Hepatocyte (in vitro differentiated cells): ENCODE data around the gene NEB. TPM values are rescaled to one million over a fixed set of nuclear protein-coding genes. Genes with fewer than 3 reads are reported as not detected.

Experiments used
- DNase-seq: peaks from one replicate; pipeline ENCODE4 v3.0.0-alpha.2; 2016; ENCODE audit warnings: low spot score
- H2AFZ ChIP-seq: fragments of 200-600 bp; sonication (generic); 2 replicates; pipeline ENCODE4 v1.6.0; 2016; ENCODE audit warnings: antibody characterized with exemption, mild to moderate bottlenecking
- H3K27ac ChIP-seq: fragments of 200-600 bp; sonication (generic); 2 replicates; pipeline ENCODE4 v1.5.1; 2016; ENCODE audit warnings: mild to moderate bottlenecking
- H3K27me3 ChIP-seq: fragments of 200-600 bp; sonication (generic); 2 replicates; pipeline ENCODE4 v1.6.1; 2016
- H3K36me3 ChIP-seq: fragments of 200-600 bp; sonication (generic); replicated peaks from 2 replicates; pipeline ENCODE4 v1.5.1; 2016; ENCODE audit warnings: low read depth; ENCODE audit not compliant: insufficient read depth
- H3K4me1 ChIP-seq: fragments of 200-600 bp; sonication (generic); 2 replicates; pipeline ENCODE4 v1.5.1; 2016; ENCODE audit warnings: mild to moderate bottlenecking, moderate library complexity; ENCODE audit not compliant: insufficient read depth
- H3K4me2 ChIP-seq: fragments of 200-600 bp; sonication (generic); 2 replicates; pipeline ENCODE4 v1.6.0; 2016
- H3K4me3 ChIP-seq: fragments of 200-600 bp; sonication (generic); 2 replicates; pipeline ENCODE4 v1.5.1; 2016; ENCODE audit warnings: mild to moderate bottlenecking
- H3K79me2 ChIP-seq: fragments of 200-600 bp; sonication (generic); 2 replicates; pipeline ENCODE4 v1.6.0; 2017; ENCODE audit warnings: mild to moderate bottlenecking
- H3K9me2 ChIP-seq: fragments of 200-600 bp; sonication (generic); replicated peaks from 2 replicates; pipeline ENCODE4 v1.6.0; 2017; ENCODE audit warnings: mild to moderate bottlenecking; ENCODE audit not compliant: insufficient read depth
- H3K9me3 ChIP-seq: fragments of 200-600 bp; sonication (generic); 2 replicates; pipeline ENCODE4 v1.5.1; 2016; ENCODE audit warnings: low read depth, mild to moderate bottlenecking
- H4K20me1 ChIP-seq: fragments of 200-600 bp; sonication (generic); 2 replicates; pipeline ENCODE4 v1.6.0; 2016; ENCODE audit warnings: mild to moderate bottlenecking; ENCODE audit not compliant: insufficient read depth, poor library complexity, severe bottlenecking
- CTCF ChIP-seq: fragments of 200-600 bp; sonication (generic); IDR thresholded peaks from 2 replicates; pipeline ENCODE4 v1.5.1; 2016; ENCODE audit warnings: antibody characterized with exemption, mild to moderate bottlenecking; ENCODE audit not compliant: poor library complexity
- EZH2 ChIP-seq: fragments of 200-600 bp; sonication (generic); IDR thresholded peaks from 2 replicates; pipeline ENCODE4 v1.6.1; 2016; ENCODE audit warnings: antibody characterized with exemption, mild to moderate bottlenecking, borderline replicate concordance
- EZH2phosphoT487 ChIP-seq: fragments of 200-600 bp; sonication (generic); IDR thresholded peaks from one replicate; pipeline ENCODE4 v1.6.1; 2018; ENCODE audit warnings: antibody characterized with exemption, mild to moderate bottlenecking, low read depth, moderate library complexity; ENCODE audit not compliant: unreplicated experiment, severe bottlenecking
- WGBS: methylation state at CpG from one replicate; pipeline ENCODE4 v1.1.6; 2016; ENCODE audit warnings: low lambda C conversion rate; ENCODE audit errors: missing lambda C conversion rate; 5-methylcytosine and 5-hydroxymethylcytosine counted together
- polyA plus RNA-seq: library from polyadenylated mRNA; unstranded; fragments of >200 nt; fragmentation: Nextera tagmentation; extraction: Ambion mirVana; gene quantifications from 2 replicates; pipeline ENCODE4 v1.2.1, GENCODE V29; 2016
- total RNA-seq: library from RNA; depleted of rRNA; stranded (reverse); fragments of >200 nt; gene quantifications from 2 replicates; pipeline ENCODE4 v1.2.3, GENCODE V29; 2014

Gene NEB
- total and polyA plus RNA-seq, 2 experiments from 2014 or later, result 0.75 to 2.2 TPM

- no peaks in the 10 kb centered on the region for H3K9me3 ChIP-seq
- no peak overlapping the region for H3K4me3 ChIP-seq
- H3K36me3 ChIP-seq, result no peaks in the 10 kb centered on the region
- H4K20me1 ChIP-seq, result no peaks in the 10 kb centered on the region
- no peak for DNase-seq
- H3K79me2 ChIP-seq, result no peaks in the 10 kb centered on the region
- TF ChIP-seq EZH2phosphoT487 (no peak), CTCF (no peak), EZH2 (no peak)
- H3K9me2 ChIP-seq, result no peaks in the 10 kb centered on the region
- no peaks in the 10 kb centered on the region for H3K4me1 ChIP-seq
- no peak overlapping the region for H2AFZ ChIP-seq
- no peak overlapping the region for H3K27ac ChIP-seq
- H3K27me3 ChIP-seq, result no peaks in the 10 kb centered on the region
- 60% methylated on average over 4 of the region's 4 CpGs for WGBS
- H3K4me2 ChIP-seq, result no peak overlapping the region
These were observed 242.8 kb downstream of the NEB start for GRCh38 chr2:151491496-151491895.

- DNase-seq, result no peak
- WGBS, result 97% methylated on average over 9 of the region's 9 CpGs
- no peaks in the 10 kb centered on the region for H3K79me2 ChIP-seq
- no peak for TF ChIP-seq EZH2
- TF ChIP-seq CTCF, result no peak
- no peak for TF ChIP-seq EZH2phosphoT487
- H3K4me1 ChIP-seq, result no peaks in the 10 kb centered on the region
- no peak overlapping the region for H3K4me2 ChIP-seq
- H3K4me3 ChIP-seq, result no peak overlapping the region
- no peak overlapping the region for H2AFZ ChIP-seq
- H3K9me3 ChIP-seq, result no peaks in the 10 kb centered on the region
- no peak overlapping the region for H3K27ac ChIP-seq
- H4K20me1 ChIP-seq, result no peaks in the 10 kb centered on the region
- H3K36me3 ChIP-seq, result no peaks in the 10 kb centered on the region
- H3K27me3 ChIP-seq, result no peaks in the 10 kb centered on the region
- no peaks in the 10 kb centered on the region for H3K9me2 ChIP-seq
These were observed 244.0 kb downstream of the NEB start for GRCh38 chr2:151490276-151490675.

GRCh38 chr2:151486053-151486452 is 248.2 kb downstream of the NEB start:
- TF ChIP-seq EZH2, result no peak
- no peak for TF ChIP-seq CTCF
- no peak for TF ChIP-seq EZH2phosphoT487
- Histone ChIP-seq H3K79me2 (no peaks in the 10 kb centered on the region), H4K20me1 (no peaks in the 10 kb centered on the region), H3K9me2 (no peaks in the 10 kb centered on the region), H3K4me2 (no peak overlapping the region), H3K9me3 (no peaks in the 10 kb centered on the region), H3K27ac (no peak overlapping the region), H3K27me3 (no peaks in the 10 kb centered on the region), H2AFZ (no peak overlapping the region), H3K4me1 (no peaks in the 10 kb centered on the region), H3K36me3 (no peaks in the 10 kb centered on the region), H3K4me3 (no peak overlapping the region)
- DNase-seq, result no peak
- WGBS, result 96% methylated on average over 1 of the region's 1 CpG

- H3K4me2 ChIP-seq, result no peak overlapping the region
- H3K4me1 ChIP-seq, result no peaks in the 10 kb centered on the region
- H4K20me1 ChIP-seq, result no peaks in the 10 kb centered on the region
- H3K9me2 ChIP-seq, result no peaks in the 10 kb centered on the region
- no peak for DNase-seq
- TF ChIP-seq CTCF, result no peak
- no peak overlapping the region for H3K4me3 ChIP-seq
- H3K79me2 ChIP-seq, result no peaks in the 10 kb centered on the region
- 95% methylated on average over 4 of the region's 4 CpGs for WGBS
- H2AFZ ChIP-seq, result no peak overlapping the region
- H3K9me3 ChIP-seq, result no peaks in the 10 kb centered on the region
- H3K27me3 ChIP-seq, result no peaks in the 10 kb centered on the region
- H3K36me3 ChIP-seq, result no peaks in the 10 kb centered on the region
- no peak overlapping the region for H3K27ac ChIP-seq
These were observed 250.2 kb downstream of the NEB start for GRCh38 chr2:151484100-151484499.
